ENCODE data around the gene PAN3.

PAN3 gene

DNA sequence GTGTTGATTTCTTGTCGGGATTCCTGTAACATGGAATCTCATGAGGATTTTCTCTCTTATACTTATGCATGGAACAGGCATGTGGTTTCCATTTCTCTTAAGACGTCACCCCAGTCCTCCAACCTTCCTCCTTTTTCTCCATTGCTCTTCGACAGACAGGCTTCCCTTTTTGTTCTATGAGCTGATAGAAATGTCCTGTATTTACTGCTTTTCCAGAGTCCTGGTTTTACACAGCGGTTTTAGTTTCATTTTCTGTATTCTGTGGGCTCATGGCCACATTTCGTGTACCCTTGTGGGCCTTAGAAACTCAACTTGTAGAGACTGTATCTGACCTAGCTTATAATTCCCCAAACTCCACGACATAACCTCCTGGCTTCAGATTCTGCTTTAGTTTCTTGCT lies 113.1 kb downstream of the PAN3 start:
- DNase-seq (ENCODE audit: low read depth, low spot score), result no peak
- Histone ChIP-seq H3K4me1 (ENCODE audit: control insufficient read depth, insufficient read depth, low read length) (no peaks in the 10 kb centered on the region), H3K36me3 (ENCODE audit: control insufficient read depth, insufficient read depth, low read length) (no peaks in the 10 kb centered on the region), H3K4me3 (ENCODE audit: low read length) (no peak overlapping the region), H3K9me3 (ENCODE audit: control insufficient read depth, insufficient read depth, low read length) (no peaks in the 10 kb centered on the region), H3K27ac (ENCODE audit: low read length) (no peak overlapping the region), H3K27me3 (ENCODE audit: control insufficient read depth, insufficient read depth, low read length) (no peaks in the 10 kb centered on the region; the same call in 1 of the 2 replicates)
- WGBS (ENCODE audit: insufficient coverage, insufficient read length), result no CpG with 5 or more reads among the region's 6 CpGs

DNA sequence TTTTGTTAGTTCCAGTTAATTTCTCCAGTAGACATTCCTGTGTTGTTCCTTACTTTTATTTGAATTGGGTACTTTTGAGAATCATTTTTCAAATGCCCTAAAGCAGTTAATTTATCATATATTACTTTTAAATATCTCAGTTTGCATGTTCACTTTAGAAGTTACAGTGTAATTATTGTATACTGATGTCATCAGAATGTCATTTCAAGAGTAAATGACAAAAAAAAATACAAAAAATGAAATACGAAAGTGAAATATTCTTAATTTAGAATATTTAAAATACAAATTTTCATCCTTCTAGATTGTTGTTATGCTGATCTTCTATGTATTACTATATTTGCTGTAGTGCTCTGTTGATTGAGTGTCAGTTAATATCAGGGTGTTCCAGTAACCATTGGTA lies 114.2 kb downstream of the PAN3 start:
- H3K4me3 ChIP-seq (ENCODE audit: low read length), result no peak overlapping the region
- H3K27ac ChIP-seq (ENCODE audit: low read length), result no peak overlapping the region
- H3K27me3 ChIP-seq (ENCODE audit: control insufficient read depth, insufficient read depth, low read length), result no peaks in the 10 kb centered on the region; the same call in 1 of the 2 replicates
- H3K9me3 ChIP-seq (ENCODE audit: control insufficient read depth, insufficient read depth, low read length), result no peaks in the 10 kb centered on the region
- H3K4me1 ChIP-seq (ENCODE audit: control insufficient read depth, insufficient read depth, low read length), result no peaks in the 10 kb centered on the region
- no peak for DNase-seq (ENCODE audit: low read depth, low spot score)
- WGBS (ENCODE audit: insufficient coverage, insufficient read length), result no CpG with 5 or more reads among the region's 1 CpG
- no peaks in the 10 kb centered on the region for H3K36me3 ChIP-seq (ENCODE audit: control insufficient read depth, insufficient read depth, low read length)

GRCh38 chr13:28257305-28257704 lies 119.0 kb downstream of the PAN3 start:
- no peak for DNase-seq (ENCODE audit: low read depth, low spot score)
- H3K4me1 ChIP-seq (ENCODE audit: control insufficient read depth, insufficient read depth, low read length), result no peaks in the 10 kb centered on the region
- no peak overlapping the region for H3K4me3 ChIP-seq (ENCODE audit: low read length)
- no peaks in the 10 kb centered on the region for H3K9me3 ChIP-seq (ENCODE audit: control insufficient read depth, insufficient read depth, low read length)
- no CpG with 5 or more reads among the region's 4 CpGs for WGBS (ENCODE audit: insufficient coverage, insufficient read length)
- no peaks in the 10 kb centered on the region for H3K27me3 ChIP-seq (ENCODE audit: control insufficient read depth, insufficient read depth, low read length)
- no peaks in the 10 kb centered on the region for H3K36me3 ChIP-seq (ENCODE audit: control insufficient read depth, insufficient read depth, low read length)
- H3K27ac ChIP-seq (ENCODE audit: low read length), result no peak overlapping the region

DNA sequence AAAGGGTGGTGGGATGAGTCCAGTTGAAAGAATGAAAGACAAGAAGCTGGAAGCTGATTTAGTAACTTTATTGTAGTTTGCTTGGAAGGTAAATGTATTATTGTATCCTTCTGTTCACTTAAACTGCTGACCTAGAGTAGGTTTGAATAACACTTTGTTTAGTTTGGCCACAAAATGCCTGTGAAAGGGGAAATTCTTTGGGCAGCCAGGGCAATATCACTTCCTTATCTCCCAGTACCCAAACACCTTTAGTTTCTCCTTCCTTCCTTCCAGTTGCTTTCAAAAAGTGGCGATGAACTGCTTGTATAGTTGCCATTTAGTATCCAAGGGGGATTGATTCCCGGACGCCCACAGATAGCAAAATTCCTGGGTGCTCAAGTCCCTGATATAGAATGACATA lies 120.1 kb downstream of the PAN3 start:
- no peaks in the 10 kb centered on the region for H3K9me3 ChIP-seq (ENCODE audit: control insufficient read depth, insufficient read depth, low read length)
- no CpG with 5 or more reads among the region's 3 CpGs for WGBS (ENCODE audit: insufficient coverage, insufficient read length)
- no peak for DNase-seq (ENCODE audit: low read depth, low spot score)

DNA sequence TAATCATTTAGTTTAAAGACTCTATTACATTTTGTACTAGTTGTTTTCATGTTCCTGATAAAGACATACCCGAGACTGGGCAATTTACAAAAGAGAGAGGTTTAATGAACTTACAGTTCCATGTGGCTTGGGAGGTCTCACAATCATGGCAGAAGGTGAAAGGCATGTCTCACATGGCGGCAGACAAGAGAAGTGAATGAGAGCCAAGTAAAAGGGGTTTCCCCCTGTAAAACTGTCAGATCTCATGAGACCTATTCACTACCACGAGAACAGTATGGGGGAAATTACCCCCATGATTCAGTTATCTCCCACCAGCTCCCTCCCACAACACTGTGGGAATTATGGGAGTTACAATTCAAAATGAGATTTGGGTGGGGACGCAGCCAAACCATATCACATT lies 129.2 kb downstream of the PAN3 start:
- DNase-seq (ENCODE audit: low read depth, low spot score), result no peak
- Histone ChIP-seq H3K36me3 (ENCODE audit: control insufficient read depth, insufficient read depth, low read length) (no peaks in the 10 kb centered on the region; the same call in 1 of the 2 replicates), H3K4me1 (ENCODE audit: control insufficient read depth, insufficient read depth, low read length) (no peaks in the 10 kb centered on the region), H3K27me3 (ENCODE audit: control insufficient read depth, insufficient read depth, low read length) (no peaks in the 10 kb centered on the region), H3K4me3 (ENCODE audit: low read length) (no peak overlapping the region), H3K9me3 (ENCODE audit: control insufficient read depth, insufficient read depth, low read length) (no peaks in the 10 kb centered on the region; the same call in 1 of the 2 replicates), H3K27ac (ENCODE audit: low read length) (no peak overlapping the region)
- WGBS (ENCODE audit: insufficient coverage, insufficient read length), result no CpG with 5 or more reads among the region's 4 CpGs

More for the DNA sequence above, 120.1 kb downstream of the PAN3 start:
- no peak overlapping the region for H3K27ac ChIP-seq (ENCODE audit: low read length)
- no peaks in the 10 kb centered on the region for H3K27me3 ChIP-seq (ENCODE audit: control insufficient read depth, insufficient read depth, low read length)
- no peaks in the 10 kb centered on the region for H3K4me1 ChIP-seq (ENCODE audit: control insufficient read depth, insufficient read depth, low read length)
- H3K4me3 ChIP-seq (ENCODE audit: low read length), result no peak overlapping the region
- no peaks in the 10 kb centered on the region for H3K36me3 ChIP-seq (ENCODE audit: control insufficient read depth, insufficient read depth, low read length)

- Histone ChIP-seq H3K4me1 (ENCODE audit: control insufficient read depth, insufficient read depth, low read length) (no peaks in the 10 kb centered on the region), H3K27ac (ENCODE audit: low read length) (no peak overlapping the region)
Measured at GRCh38 chr13:28268800-28269223, 130.5 kb downstream of the PAN3 start.

GRCh38 chr13:28271056-28271840 lies 132.9 kb downstream of the PAN3 start:
- Histone ChIP-seq H3K9me3 (ENCODE audit: control insufficient read depth, insufficient read depth, low read length) (no peaks in the 10 kb centered on the region; the same call in 1 of the 2 replicates), H3K36me3 (ENCODE audit: control insufficient read depth, insufficient read depth, low read length) (no peaks in the 10 kb centered on the region; the same call in 1 of the 2 replicates), H3K4me1 (ENCODE audit: control insufficient read depth, insufficient read depth, low read length) (no peaks in the 10 kb centered on the region), H3K27me3 (ENCODE audit: control insufficient read depth, insufficient read depth, low read length) (no peaks in the 10 kb centered on the region), H3K4me3 (ENCODE audit: low read length) (no peak overlapping the region), H3K27ac (ENCODE audit: low read length) (no peak overlapping the region)
- no peak for DNase-seq (ENCODE audit: low read depth, low spot score)
- WGBS (ENCODE audit: insufficient coverage, insufficient read length), result no CpG with 5 or more reads among the region's 2 CpGs

More at GRCh38 chr13:28268800-28269223, 130.5 kb downstream of the PAN3 start:
- Histone ChIP-seq H3K27me3 (ENCODE audit: control insufficient read depth, insufficient read depth, low read length) (no peaks in the 10 kb centered on the region), H3K4me3 (ENCODE audit: low read length) (no peak overlapping the region), H3K36me3 (ENCODE audit: control insufficient read depth, insufficient read depth, low read length) (no peaks in the 10 kb centered on the region; the same call in 1 of the 2 replicates), H3K9me3 (ENCODE audit: control insufficient read depth, insufficient read depth, low read length) (no peaks in the 10 kb centered on the region; the same call in 1 of the 2 replicates)
- DNase-seq (ENCODE audit: low read depth, low spot score), result no peak

DNA sequence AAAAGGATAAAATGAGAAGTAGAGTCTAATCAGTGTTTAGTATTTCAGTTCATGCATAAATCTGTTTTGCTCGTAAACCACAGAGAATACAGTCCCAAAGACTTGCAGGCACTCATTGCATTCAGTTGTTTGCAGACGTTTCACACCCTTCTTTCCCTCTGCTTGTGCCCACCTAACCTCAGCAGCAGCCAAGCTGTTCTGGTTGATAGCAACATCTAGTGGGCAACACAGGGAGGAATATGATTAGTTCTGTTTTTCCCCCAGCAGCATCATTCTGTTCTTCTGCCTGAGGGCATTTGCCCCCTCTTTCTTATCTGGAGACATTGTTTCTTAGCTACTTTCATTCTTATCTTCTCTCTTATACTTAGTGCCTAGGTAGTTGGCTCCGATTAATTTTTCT lies 135.6 kb downstream of the PAN3 start:
- H3K27me3 ChIP-seq (ENCODE audit: control insufficient read depth, insufficient read depth, low read length), result no peaks in the 10 kb centered on the region
- H3K4me3 ChIP-seq (ENCODE audit: low read length), result no peak overlapping the region
- WGBS (ENCODE audit: insufficient coverage, insufficient read length), result no CpG with 5 or more reads among the region's 3 CpGs
- no peaks in the 10 kb centered on the region for H3K9me3 ChIP-seq (ENCODE audit: control insufficient read depth, insufficient read depth, low read length)
- H3K4me1 ChIP-seq (ENCODE audit: control insufficient read depth, insufficient read depth, low read length), result no peaks in the 10 kb centered on the region
- no peak for DNase-seq (ENCODE audit: low read depth, low spot score)
- no peak overlapping the region for H3K27ac ChIP-seq (ENCODE audit: low read length)
- H3K36me3 ChIP-seq (ENCODE audit: control insufficient read depth, insufficient read depth, low read length), result no peaks in the 10 kb centered on the region; the same call in 1 of the 2 replicates

GRCh38 chr13:28282451-28282850 lies 144.1 kb downstream of the PAN3 start:
- Histone ChIP-seq H3K9me3 (ENCODE audit: control insufficient read depth, insufficient read depth, low read length) (no peaks in the 10 kb centered on the region), H3K27me3 (ENCODE audit: control insufficient read depth, insufficient read depth, low read length) (no peaks in the 10 kb centered on the region), H3K4me3 (ENCODE audit: low read length) (no peak overlapping the region), H3K27ac (ENCODE audit: low read length) (no peak overlapping the region), H3K36me3 (ENCODE audit: control insufficient read depth, insufficient read depth, low read length) (peaks cover 2% of the 10 kb centered on the region; the same call in 1 of the 2 replicates), H3K4me1 (ENCODE audit: control insufficient read depth, insufficient read depth, low read length) (no peaks in the 10 kb centered on the region)
- WGBS (ENCODE audit: insufficient coverage, insufficient read length), result no CpG with 5 or more reads among the region's 5 CpGs
- DNase-seq (ENCODE audit: low read depth, low spot score), result no peak

DNA sequence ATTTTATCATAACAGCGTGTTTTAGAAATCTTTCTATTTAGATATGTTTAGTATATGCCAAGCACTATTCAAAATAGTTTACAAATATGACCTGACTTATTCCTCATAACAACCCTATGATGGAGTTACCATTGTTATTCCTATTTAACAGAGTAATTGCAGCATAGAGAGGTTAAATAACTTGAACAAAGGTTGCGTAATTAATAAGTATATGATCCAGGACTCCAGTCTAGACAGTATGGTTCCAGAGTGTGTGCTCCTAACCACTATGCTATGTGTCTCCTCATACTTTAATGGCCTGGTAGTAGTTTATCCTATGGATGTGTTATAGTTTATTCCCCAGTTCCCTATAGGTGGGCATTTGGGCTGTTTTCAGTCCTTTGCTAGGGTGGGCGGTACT lies 145.3 kb downstream of the PAN3 start:
- Histone ChIP-seq H3K36me3 (ENCODE audit: control insufficient read depth, insufficient read depth, low read length) (0 out of 2 replicates have a peak, but pooled peaks cover 2% of the 10 kb centered on the region), H3K4me1 (ENCODE audit: control insufficient read depth, insufficient read depth, low read length) (no peaks in the 10 kb centered on the region), H3K4me3 (ENCODE audit: low read length) (no peak overlapping the region), H3K27me3 (ENCODE audit: control insufficient read depth, insufficient read depth, low read length) (no peaks in the 10 kb centered on the region), H3K9me3 (ENCODE audit: control insufficient read depth, insufficient read depth, low read length) (no peaks in the 10 kb centered on the region), H3K27ac (ENCODE audit: low read length) (no peak overlapping the region)
- DNase-seq (ENCODE audit: low read depth, low spot score), result no peak
- WGBS (ENCODE audit: insufficient coverage, insufficient read length), result 100% methylated on average over 1 of the region's 3 CpGs

- no peak overlapping the region for H3K4me3 ChIP-seq (ENCODE audit: low read length)
- no CpG with 5 or more reads among the region's 1 CpG for WGBS (ENCODE audit: insufficient coverage, insufficient read length)
- no peaks in the 10 kb centered on the region for H3K4me1 ChIP-seq (ENCODE audit: control insufficient read depth, insufficient read depth, low read length)
- no peaks in the 10 kb centered on the region for H3K27me3 ChIP-seq (ENCODE audit: control insufficient read depth, insufficient read depth, low read length)
- 0 out of 2 replicates have a peak, but pooled peaks cover 2% of the 10 kb centered on the region for H3K36me3 ChIP-seq (ENCODE audit: control insufficient read depth, insufficient read depth, low read length)
- H3K9me3 ChIP-seq (ENCODE audit: control insufficient read depth, insufficient read depth, low read length), result no peaks in the 10 kb centered on the region
- H3K27ac ChIP-seq (ENCODE audit: low read length), result no peak overlapping the region
- no peak for DNase-seq (ENCODE audit: low read depth, low spot score)
Measured at GRCh38 chr13:28286263-28286662, 147.9 kb downstream of the PAN3 start.
